NK-92 treated with Interleukin-12 subunit alpha and Interleukin-12 subunit beta, amount 100 ng/mL, for 24 hours (cell line): ENCODE data around the gene CCDC80.
"Not testable (repeated sequence)": the region's sequence is repeated elsewhere in the genome, so short reads cannot be mapped to it uniquely, and the experiment has no call there.

Experiments
- DNase-seq: peaks from one replicate; lab custom pipeline; 2025; lab: John Stamatoyannopoulos, UW

The CCDC80 gene

GRCh38 chr3:112640930-112641801, at the start of gene CCDC80:
Gene CCDC80, minus strand, starts transcription at chr3:112641143. Its CDS starts 1,238 bp downstream, at chr3:112639905.
- DNase-seq = no peak

DNA sequence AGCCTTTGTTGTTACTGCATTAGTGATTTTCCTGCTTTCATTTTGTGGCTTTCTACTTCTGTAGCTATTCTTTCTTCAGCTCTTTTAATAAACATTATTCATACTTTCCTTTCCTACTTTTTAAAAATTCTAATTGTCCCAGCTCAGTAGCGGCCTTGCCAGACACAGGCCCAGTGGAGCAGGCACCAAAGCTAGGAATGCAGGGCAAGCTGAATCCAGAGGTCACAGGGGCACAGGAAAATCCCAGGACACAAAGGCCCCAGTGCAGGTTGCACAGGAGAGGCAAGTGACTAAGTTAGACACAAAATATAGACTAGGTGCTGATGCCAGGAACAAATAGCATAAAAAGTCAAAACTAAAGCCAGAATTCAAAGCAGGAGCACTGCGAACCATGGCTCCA, 49.0 kb upstream of the CCDC80 start:
- DNase-seq = no peak

GRCh38 chr3:112689385-112689784, 48.4 kb upstream of the CCDC80 start:
- no peak for DNase-seq

DNA sequence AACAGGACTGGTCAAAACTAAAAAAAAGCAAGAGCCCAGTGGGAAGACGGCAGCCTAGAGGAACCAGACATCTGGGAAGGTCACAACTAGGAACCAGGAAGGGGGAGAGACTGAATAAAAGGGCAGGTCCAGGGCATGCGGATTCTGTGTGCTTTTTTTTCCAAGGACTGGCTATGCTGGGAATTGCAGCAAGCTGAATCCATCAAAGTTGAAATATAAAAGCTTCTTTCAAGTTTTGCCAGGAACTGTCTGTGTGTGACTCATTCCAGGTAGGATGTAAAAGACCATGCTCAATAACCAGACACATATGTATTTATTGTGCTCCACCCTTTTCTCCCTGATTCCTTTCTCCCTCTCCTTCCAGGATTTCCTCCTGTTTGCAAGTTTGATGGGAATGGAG, 47.9 kb upstream of the CCDC80 start:
- DNase-seq = no peak

DNA sequence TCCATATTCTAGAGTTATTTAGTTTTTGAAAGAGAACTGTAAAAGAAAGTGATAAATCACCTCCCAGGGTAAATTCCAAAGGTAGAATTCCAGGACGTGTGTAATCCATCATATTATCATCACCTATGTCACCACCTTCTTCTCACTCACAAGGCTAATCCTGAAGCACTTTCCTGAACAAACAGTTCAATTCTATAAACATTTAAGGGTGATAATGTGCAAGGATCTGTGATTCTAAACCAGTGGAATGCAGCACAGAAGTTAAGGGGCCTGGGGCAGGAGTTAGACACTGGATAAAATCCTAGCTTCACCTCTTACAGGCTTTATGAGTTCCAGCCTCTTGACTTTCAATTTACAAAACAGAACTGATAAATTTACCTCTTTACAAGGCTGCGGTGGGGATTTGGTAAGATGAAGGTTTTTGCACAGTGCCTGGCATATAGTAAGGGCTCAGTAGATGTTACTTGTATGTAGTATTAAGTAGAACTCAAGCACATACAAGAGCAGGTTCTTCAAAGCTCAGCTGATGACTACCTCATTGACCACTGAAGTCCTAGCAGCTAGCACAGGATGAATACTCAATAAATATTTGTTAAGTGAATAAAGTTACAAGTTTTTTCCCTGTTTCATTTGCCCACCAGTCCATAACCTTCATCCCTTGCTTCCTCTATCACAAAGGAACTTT, 47.3 kb upstream of the CCDC80 start:
- no peak for DNase-seq

DNA sequence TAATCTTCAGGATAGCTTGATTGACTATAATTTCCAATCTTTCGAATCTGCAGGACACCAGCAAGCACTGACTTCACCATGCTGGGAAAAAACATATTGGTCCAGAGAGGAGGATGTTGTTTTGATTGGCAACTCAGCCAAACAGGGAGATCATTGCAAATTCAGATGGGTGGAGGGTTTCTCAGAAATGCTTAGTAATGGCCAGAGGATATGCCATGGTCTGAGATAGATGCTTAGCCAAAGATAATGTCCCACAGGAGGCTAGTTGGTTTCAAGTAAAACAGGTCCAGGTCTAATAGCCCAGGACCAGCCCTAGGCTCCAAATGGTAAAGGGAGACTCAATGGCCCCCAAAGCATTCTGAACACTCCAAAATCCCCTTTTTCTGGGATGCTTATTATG, 46.7 kb upstream of the CCDC80 start:
- no peak for DNase-seq

DNA sequence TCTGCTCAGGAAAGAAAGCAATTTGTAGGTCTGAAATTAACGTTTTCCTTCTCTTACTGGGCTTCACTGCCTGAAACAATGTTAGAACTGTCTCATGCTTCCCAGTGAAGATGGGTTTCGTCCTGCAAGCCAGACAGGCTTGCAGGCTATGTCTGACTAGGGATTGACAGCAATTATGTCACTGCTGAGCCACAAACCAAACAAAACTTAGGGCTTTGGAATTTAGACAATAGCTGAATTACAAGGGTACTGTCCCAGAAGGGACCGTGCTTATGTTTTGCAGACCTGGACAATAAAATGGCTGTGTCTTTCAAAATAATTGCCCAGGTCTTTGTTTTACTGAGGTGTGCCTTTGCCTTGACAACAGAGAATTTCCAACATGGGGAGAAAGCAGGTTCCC, 46.3 kb upstream of the CCDC80 start:
- no peak for DNase-seq

GRCh38 chr3:112685956-112686799, 45.2 kb upstream of the CCDC80 start:
- DNase-seq = no peak

DNA sequence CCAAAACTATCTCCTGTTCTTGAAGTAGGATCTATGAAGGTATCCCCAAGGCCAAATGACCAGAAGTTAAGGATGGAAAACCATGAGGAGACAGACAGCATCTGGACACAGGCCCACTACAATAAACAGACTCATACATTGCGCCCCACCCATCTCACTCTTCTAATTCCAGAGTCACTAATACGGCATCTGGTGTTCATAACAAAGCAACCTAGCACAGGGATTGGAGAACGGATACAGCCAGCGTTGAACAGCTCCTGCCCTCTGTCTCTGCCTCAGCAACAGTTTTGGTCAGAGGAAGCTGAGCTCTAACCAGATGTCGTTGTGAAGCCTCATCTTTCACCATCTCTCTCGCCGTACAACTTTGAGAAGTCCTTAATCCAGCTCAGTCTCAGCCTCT, 44.5 kb upstream of the CCDC80 start:
- DNase-seq = no peak

DNA sequence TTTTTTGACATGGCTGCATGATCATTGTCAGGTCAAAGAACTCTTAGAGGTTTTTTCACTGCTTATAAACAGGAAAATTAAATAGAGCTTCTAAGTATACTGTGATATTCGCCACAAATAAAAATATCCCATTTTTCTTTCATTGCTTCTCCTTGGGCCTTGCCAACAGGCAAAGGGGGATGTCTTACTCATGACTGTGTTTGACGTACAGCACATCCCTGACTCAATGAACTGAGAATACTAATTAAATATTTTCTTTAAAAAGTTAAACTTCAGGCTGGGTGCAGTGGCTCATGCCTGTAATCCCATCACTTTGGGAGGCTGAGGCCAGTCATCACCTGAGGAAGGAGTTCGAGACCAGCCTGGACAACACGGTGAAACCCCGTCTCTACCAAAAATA, 41.4 kb upstream of the CCDC80 start:
- DNase-seq = no peak

DNA sequence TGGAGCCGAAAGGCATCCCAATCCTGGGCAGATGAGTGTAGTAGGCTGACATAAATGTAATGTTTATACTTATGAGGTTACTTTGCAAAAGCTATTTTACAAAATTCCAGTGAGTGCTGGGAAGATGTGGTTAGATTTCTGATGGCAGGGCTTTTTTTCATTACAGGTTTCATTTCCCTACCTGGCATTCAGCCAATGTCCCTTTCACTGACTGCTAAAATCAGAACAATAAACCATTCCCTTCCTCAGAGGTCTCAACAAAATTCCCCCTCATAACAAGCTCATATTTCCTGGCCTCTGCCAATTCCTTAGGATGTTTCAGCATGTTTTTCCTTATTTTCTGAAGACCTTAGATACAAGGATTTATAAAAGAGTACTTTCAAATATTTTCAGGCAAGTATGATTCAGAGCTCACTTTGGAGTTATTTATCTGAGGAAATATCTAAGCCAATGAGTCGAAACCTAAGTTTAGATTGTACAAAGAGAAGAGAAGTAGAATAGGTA, 40.9 kb upstream of the CCDC80 start:
- DNase-seq = no peak

DNA sequence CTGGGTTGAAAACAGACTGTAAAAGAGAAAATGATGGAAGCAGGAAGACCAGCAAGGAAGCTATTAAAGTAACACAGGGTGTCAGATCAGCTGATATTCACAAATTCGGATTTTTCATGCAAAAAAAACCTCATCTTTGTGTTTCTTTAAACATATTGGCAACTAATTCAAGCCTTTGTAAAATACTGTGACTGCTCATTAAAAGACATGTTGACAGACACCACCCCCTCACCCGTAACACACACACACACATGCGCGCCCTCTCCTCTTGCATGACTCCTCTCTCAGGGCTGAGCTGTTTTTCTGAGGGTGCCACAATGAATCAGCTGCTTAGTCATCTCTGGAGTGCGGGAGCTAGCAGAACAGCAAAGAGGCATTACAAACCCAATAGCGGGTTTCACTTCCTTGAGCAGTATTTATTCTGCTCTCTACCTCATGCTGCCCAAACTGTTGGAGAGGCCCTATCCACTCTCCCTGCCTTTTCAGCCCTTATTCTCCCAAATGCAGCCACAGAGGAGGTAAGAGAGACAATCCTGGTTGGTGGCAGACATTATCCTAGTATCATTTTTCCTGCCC, 35.8 kb upstream of the CCDC80 start:
- peak; percentile 92 for DNase-seq

DNA sequence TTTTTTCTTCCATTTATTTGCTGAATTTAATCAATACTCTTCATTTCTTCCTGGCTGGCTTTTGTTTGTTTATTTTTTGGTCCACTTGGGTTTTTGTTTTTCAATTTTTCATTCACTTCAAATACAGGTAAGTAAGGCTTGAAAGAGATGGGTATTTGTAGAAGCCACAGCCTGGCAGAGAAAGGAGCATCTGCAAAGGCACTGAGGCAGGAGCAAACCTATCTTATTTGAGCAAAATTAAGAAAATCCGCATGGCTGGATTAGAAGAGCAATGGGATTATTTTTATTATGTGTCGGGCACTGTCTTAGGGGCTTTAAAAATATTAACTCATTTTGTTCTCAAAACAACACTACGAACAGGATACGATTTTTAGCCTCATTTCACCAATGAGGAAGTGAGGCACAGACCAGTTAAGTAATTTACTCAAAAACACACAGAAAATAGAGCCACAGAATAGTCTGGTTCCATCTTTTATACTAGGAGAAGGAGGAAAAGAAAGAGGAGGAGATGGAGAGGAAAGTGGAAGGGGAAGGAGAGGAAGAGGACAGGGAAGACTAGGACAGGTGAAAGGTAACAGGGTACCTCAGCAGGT, 35.1 kb upstream of the CCDC80 start:
- no peak for DNase-seq

DNA sequence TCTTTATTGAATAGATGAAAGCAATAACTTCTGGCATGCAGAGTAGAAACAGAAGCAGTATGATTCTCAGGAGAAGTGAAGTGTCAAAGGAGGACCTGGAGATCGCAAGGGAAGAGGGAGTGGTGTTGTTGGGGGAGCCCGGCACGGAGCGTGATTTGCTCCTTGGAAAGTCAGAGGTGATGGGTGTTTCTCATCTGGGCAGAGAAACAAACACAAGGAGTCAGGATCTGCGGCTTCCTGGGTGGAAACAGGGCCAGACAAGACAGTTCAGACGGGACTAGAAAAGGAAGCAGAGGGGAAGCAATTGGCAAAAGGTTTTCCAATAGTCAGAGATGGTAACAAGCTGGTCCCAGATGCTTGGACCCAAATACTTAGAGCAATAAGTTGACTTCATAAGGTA, 34.4 kb upstream of the CCDC80 start:
- no peak for DNase-seq

DNA sequence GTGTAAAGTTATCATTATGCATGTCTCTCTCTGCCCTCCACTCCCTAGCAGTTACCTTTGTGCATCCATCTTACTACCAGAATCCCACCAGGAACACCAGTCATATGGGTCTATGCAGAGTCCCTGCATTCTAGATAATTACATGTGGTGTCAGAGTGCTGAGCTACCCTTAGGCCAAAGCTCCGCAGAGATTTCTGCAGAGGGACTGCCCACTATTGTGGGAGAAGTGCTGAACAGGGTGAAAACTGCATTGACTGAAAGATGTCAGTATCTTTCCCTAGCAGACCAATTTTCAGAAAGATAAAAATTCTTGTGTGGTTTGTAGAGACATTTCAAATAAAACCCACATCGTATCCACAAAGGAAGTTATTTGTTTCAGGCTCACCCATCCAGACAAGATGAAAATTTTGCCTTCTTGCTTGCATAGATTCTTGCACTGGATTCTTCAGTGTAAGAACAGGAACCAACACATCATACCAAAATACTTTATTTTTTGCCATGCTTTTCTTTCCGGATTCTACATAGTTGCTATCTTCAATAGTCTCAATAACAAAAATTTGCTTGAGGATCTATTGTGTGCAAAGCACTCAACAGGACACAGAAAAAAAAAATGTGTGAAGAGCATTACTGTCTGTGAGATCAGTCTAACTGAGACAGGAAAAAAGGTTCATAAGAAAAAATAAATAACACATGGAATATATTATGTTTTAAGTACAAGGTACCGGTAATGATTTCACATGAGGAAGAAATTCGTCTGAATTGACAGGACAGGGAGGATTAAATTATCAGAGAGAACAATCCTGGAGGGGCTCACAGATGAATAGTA, 32.0 kb upstream of the CCDC80 start:
- no peak for DNase-seq

DNA sequence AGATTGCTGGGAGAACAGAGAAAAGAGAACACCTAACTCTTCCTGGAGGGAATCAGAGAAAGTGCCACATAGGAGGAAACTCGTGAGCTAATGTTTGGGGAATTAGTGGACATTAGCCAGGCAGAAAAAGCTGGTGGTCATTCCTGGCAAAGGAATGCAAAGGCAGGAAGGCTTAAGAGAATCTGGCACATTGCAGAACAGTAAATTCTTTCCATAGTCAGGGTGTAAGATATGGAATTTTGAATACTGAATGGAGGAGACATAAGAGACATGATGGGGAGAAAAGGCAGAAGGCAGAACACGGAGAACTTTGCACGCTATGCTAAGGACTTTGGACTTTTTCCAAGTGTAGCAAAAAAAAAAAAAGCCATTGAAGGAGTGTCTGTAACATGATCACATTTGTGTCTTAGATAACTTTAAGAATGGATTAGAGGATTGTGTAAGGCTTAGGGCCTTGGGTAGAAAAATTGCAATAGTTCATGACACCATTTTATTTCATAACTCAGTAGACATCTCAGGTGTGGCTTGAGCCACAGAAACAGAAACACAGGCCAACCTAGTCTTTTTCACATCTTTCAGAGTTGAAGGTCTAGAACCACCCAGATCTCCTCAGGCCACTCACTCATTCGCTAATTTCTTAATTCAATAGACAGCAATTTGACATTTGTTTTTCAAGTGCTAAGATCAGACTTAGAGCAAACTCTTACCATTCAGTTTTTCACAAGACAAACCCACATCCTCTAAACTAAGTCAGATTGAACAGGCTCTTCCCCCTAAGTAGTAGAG, 31.2 kb upstream of the CCDC80 start:
- peak; percentile 32 for DNase-seq

- DNase-seq = no peak
Observed at GRCh38 chr3:112670824-112671223, 29.9 kb upstream of the CCDC80 start.

GRCh38 chr3:112667599-112667998, 26.7 kb upstream of the CCDC80 start:
- DNase-seq = no peak

- not testable (repeated sequence) for DNase-seq
Observed at GRCh38 chr3:112665009-112665408, 24.1 kb upstream of the CCDC80 start.

DNA sequence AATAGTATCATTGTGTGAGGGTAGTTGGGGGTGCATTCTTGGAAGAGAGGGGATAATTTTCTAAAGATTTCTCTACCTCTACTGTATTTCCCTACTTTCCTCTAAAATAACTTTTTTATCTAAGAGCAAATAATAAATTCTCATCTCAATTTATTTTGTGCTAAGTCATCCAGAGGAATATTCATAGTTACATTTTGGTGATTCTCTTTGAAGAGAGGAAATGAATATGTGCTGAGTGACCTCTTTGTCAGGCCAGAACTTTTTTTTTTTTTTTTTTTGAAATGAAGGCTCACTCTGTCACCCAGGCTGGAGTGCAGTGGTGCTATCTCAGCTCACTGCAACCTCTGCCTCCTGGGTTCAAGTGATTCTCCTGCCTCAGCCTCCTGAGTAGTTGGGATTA, 15.1 kb upstream of the CCDC80 start:
- DNase-seq = no peak
